ENCODE measurements around the gene GRIK4. TPM values are rescaled to one million over a fixed set of nuclear protein-coding genes. Genes with fewer than 3 reads are reported as not detected.

Gene GRIK4
- total RNA-seq, 1 donor from 2014 or later, result 2.2 TPM

DNA sequence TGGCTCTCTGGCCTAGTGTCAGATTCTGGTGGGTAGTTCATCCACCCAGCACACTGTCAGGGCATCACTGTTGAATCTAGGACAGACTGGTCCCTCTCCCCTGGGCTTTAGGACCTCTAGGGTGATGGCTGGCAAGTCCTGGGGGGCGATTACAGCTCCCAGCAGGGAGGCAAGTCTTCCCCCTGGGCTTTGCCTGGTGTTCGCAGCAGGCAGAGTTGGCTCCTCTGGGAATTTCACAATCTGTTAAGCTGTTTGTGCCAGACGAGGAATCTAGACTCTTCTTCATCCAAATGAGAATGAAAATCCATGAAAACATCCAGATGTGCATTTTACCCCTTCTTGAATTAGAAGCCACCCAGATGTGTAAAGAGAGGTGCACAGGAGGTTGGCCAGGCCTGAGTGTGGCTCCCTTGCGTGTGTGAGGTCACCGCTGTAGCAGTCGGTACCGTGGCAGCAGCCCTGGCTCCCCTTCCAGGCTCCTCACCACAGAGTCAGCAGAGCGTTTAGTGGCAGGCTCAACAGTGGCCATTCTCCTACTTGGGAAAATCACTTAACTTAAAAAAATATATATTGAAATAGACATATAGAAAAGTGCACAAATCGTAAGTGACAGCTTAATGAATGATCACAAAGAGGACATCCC is 412.4 kb downstream of the GRIK4 start:
- DNase-seq (ENCODE audit: low read depth) (no peak), FAIRE-seq (no peak)
- H3K36me3 Mint-ChIP-seq (ENCODE audit: low read depth, unreplicated experiment), result no peaks in the 10 kb centered on the region
- no peak overlapping the region for H3K27ac Mint-ChIP-seq (ENCODE audit: unreplicated experiment)
- Histone ChIP-seq H2AFZ (ENCODE audit: low read depth, low read length) (no peak overlapping the region), H3K4me3 (ENCODE audit: insufficient read depth, low read depth, low read length) (no peak overlapping the region), H4K20me1 (ENCODE audit: insufficient read depth, low read length) (no peaks in the 10 kb centered on the region), H3K4me1 (ENCODE audit: insufficient read depth, low read length) (no peaks in the 10 kb centered on the region), H3K27me3 (ENCODE audit: insufficient read depth, low read length) (no peaks in the 10 kb centered on the region), H3K4me2 (ENCODE audit: low read length) (no peak overlapping the region), H3K27ac (ENCODE audit: low read depth, low read length) (no peak overlapping the region), H3K9me3 (ENCODE audit: insufficient read depth, low read depth, low read length) (no peaks in the 10 kb centered on the region), H3K9ac (ENCODE audit: low read length) (no peak overlapping the region), H3K79me2 (ENCODE audit: insufficient read depth, low read length) (no peaks in the 10 kb centered on the region), H3K36me3 (ENCODE audit: insufficient read depth, low read length) (no peaks in the 10 kb centered on the region)
- H3K4me3 Mint-ChIP-seq (ENCODE audit: unreplicated experiment), result no peak overlapping the region
- peaks cover 14% of the 10 kb centered on the region for H3K27me3 Mint-ChIP-seq (ENCODE audit: low read depth, unreplicated experiment)
- no peaks in the 10 kb centered on the region for H3K4me1 Mint-ChIP-seq (ENCODE audit: low read depth, unreplicated experiment)
- no peaks in the 10 kb centered on the region for H3K9me3 Mint-ChIP-seq (ENCODE audit: unreplicated experiment)
- TF ChIP-seq, protein P1, sequence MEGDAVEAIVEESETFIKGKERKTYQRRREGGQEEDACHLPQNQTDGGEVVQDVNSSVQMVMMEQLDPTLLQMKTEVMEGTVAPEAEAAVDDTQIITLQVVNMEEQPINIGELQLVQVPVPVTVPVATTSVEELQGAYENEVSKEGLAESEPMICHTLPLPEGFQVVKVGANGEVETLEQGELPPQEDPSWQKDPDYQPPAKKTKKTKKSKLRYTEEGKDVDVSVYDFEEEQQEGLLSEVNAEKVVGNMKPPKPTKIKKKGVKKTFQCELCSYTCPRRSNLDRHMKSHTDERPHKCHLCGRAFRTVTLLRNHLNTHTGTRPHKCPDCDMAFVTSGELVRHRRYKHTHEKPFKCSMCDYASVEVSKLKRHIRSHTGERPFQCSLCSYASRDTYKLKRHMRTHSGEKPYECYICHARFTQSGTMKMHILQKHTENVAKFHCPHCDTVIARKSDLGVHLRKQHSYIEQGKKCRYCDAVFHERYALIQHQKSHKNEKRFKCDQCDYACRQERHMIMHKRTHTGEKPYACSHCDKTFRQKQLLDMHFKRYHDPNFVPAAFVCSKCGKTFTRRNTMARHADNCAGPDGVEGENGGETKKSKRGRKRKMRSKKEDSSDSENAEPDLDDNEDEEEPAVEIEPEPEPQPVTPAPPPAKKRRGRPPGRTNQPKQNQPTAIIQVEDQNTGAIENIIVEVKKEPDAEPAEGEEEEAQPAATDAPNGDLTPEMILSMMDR (IDR thresholded peaks at IDR 0.05; ENCODE audit: insufficient read depth, low read depth, low read length), result no peak
- TF ChIP-seq EZH2 (IDR thresholded peaks at IDR 0.05; ENCODE audit: insufficient read depth, low read length), result no peak

DNA sequence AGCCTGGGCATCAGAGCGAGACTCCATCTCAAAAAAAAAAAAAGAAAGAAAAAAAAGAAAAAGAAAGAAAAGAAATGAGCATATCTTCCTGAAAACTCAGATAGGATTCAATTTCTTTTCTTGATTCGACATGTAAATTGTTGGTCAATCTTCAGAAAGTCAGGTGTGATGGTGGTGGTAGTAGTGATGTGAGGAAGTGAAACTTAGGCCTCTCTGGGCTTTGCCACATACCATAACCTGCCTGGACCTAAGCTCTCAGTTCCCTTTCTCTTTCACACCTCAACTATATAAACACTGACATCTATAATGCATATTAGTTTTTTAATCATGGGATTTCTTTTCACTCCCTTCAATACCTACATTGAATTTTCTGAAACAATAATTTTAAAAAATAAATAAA is 414.4 kb downstream of the GRIK4 start:
- no peaks in the 10 kb centered on the region for H3K9me3 ChIP-seq (ENCODE audit: insufficient read depth, low read depth, low read length)
- no peaks in the 10 kb centered on the region for H4K20me1 ChIP-seq (ENCODE audit: insufficient read depth, low read length)
- H3K27me3 Mint-ChIP-seq (ENCODE audit: low read depth, unreplicated experiment), result peaks cover 12% of the 10 kb centered on the region
- no peak overlapping the region for H3K27ac ChIP-seq (ENCODE audit: low read depth, low read length)
- no peaks in the 10 kb centered on the region for H3K4me1 ChIP-seq (ENCODE audit: insufficient read depth, low read length)
- no peak overlapping the region for H3K4me2 ChIP-seq (ENCODE audit: low read length)
- H3K36me3 Mint-ChIP-seq (ENCODE audit: low read depth, unreplicated experiment), result no peaks in the 10 kb centered on the region
- no peak overlapping the region for H3K4me3 ChIP-seq (ENCODE audit: insufficient read depth, low read depth, low read length)
- no peak for DNase-seq (ENCODE audit: low read depth)
- H3K27me3 ChIP-seq (ENCODE audit: insufficient read depth, low read length), result no peaks in the 10 kb centered on the region
- no peak overlapping the region for H3K4me3 Mint-ChIP-seq (ENCODE audit: unreplicated experiment)
- no peaks in the 10 kb centered on the region for H3K9me3 Mint-ChIP-seq (ENCODE audit: unreplicated experiment)
- no peak for FAIRE-seq
- H3K9ac ChIP-seq (ENCODE audit: low read length), result no peak overlapping the region
- no peaks in the 10 kb centered on the region for H3K36me3 ChIP-seq (ENCODE audit: insufficient read depth, low read length)
- no peak overlapping the region for H2AFZ ChIP-seq (ENCODE audit: low read depth, low read length)
- no peaks in the 10 kb centered on the region for H3K4me1 Mint-ChIP-seq (ENCODE audit: low read depth, unreplicated experiment)
- TF ChIP-seq, protein P1 (IDR thresholded peaks at IDR 0.05; ENCODE audit: insufficient read depth, low read depth, low read length), result no peak
- TF ChIP-seq EZH2 (IDR thresholded peaks at IDR 0.05; ENCODE audit: insufficient read depth, low read length), result no peak
- H3K27ac Mint-ChIP-seq (ENCODE audit: unreplicated experiment), result no peak overlapping the region
- H3K79me2 ChIP-seq (ENCODE audit: insufficient read depth, low read length), result no peaks in the 10 kb centered on the region

DNA sequence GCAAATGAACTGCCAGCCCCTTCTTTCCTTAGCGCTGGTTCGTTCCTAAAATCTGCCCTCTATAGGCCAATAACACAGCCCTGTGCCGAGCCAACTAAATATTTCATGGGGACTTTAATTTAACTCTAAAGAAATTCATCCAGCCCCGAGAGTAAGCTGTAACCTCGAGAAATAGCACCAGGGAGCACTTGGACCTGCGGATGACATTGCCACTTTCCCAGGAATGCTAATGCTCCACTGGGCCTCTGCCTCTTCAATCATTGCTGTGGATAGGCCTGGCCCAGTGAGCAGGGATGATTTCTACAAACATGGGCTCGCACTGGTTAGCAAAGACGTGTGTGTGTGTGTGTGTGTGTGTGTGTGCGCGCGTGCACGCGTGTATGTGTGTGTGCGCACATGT is 417.1 kb downstream of the GRIK4 start:
- no peak overlapping the region for H3K4me3 ChIP-seq (ENCODE audit: insufficient read depth, low read depth, low read length)
- no peaks in the 10 kb centered on the region for H4K20me1 ChIP-seq (ENCODE audit: insufficient read depth, low read length)
- no peaks in the 10 kb centered on the region for H3K79me2 ChIP-seq (ENCODE audit: insufficient read depth, low read length)
- Mint-ChIP-seq H3K4me3 (ENCODE audit: unreplicated experiment) (no peak overlapping the region), H3K4me1 (ENCODE audit: low read depth, unreplicated experiment) (no peaks in the 10 kb centered on the region), H3K27ac (ENCODE audit: unreplicated experiment) (no peak overlapping the region), H3K36me3 (ENCODE audit: low read depth, unreplicated experiment) (no peaks in the 10 kb centered on the region), H3K27me3 (ENCODE audit: low read depth, unreplicated experiment) (peaks cover 17% of the 10 kb centered on the region), H3K9me3 (ENCODE audit: unreplicated experiment) (no peaks in the 10 kb centered on the region)
- H3K4me1 ChIP-seq (ENCODE audit: insufficient read depth, low read length), result no peaks in the 10 kb centered on the region
- H3K36me3 ChIP-seq (ENCODE audit: insufficient read depth, low read length), result no peaks in the 10 kb centered on the region
- H3K9me3 ChIP-seq (ENCODE audit: insufficient read depth, low read depth, low read length), result no peaks in the 10 kb centered on the region
- H3K27ac ChIP-seq (ENCODE audit: low read depth, low read length), result no peak overlapping the region
- no peak overlapping the region for H3K4me2 ChIP-seq (ENCODE audit: low read length)
- DNase-seq (ENCODE audit: low read depth) (no peak), FAIRE-seq (no peak)
- no peak for TF ChIP-seq EZH2 (IDR thresholded peaks at IDR 0.05; ENCODE audit: insufficient read depth, low read length)
- TF ChIP-seq, protein P1 (IDR thresholded peaks at IDR 0.05; ENCODE audit: insufficient read depth, low read depth, low read length), result no peak
- H3K9ac ChIP-seq (ENCODE audit: low read length), result no peak overlapping the region
- H2AFZ ChIP-seq (ENCODE audit: low read depth, low read length), result no peak overlapping the region
- no peaks in the 10 kb centered on the region for H3K27me3 ChIP-seq (ENCODE audit: insufficient read depth, low read length)
